GM21423 (cell line): ENCODE measurements around the gene CEP295NL.

Experiments
- ATAC-seq: cut with Tn5 transposase; IDR thresholded peaks from one replicate; pipeline ENCODE4 v1.9.1; 2021; ENCODE audit warnings: mild to moderate bottlenecking, moderate library complexity; ENCODE audit not compliant: unreplicated experiment

Gene CEP295NL

DNA sequence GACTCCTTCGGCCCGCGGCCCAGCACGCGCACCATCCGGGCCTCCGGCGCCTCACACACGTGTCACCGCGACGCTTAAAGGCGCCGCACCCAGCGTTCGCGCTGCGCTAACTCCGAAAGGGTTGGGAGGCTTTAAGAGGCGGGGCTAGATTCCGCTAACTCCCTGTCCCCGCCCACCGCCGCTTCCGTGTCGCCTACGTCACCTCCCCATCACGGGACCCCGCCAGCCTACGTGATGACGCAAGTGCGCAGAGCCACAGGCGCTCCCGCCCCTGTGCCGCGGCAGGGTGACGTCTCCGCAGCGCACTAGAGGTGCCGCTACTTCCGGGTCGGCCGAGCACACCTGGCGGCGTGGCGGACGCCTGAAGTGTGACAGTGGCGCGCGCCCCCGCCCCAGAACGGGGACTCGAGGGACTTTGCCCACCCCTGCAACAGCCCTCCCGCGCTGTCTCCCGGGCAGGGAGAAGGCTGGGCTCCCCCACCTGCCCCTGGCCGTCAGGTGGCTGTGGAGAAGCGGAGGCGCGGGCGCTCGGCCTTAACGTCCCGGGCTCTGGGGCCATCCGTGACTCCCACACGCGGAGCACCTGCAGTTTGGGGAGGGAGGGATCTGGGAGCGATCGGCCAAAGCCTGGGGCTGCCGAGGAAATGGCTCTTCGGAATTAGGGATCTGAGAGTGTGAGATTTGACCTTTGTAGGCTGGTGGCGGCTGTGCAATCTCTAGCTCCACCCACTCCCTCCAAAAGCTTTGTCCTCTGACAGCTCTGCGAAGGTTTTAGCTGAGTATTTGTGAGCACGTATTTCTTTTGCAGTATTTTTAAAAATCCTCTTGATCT, 62.0 kb downstream of the CEP295NL start, which contains the start of gene USP36:
Gene USP36 (minus strand): TSS at position 35 of the 832 bp plus-strand sequence. CDS start 4,451 bp downstream, outside the sequence.
- peak; percentile 89 for ATAC-seq
